H1 (cell line): Measurements from ENCODE around the gene DPP10.

Experiments
- EP300 ChIP-seq, 2 experiments: IDR thresholded peaks; 1 replicate in 1 of 2; 2 replicates in 1 of 2; pipeline ENCODE4 v1.6.1; 2011 to 2012; ENCODE audit warnings: low read depth in 2 of 2, low read length in 2 of 2, mild to moderate bottlenecking in 2 of 2, borderline replicate concordance in 1 of 2, inconsistent platforms in 1 of 2, moderate library complexity in 1 of 2
- EZH2 ChIP-seq: fragments of 200-600 bp; sonication (generic); IDR thresholded peaks from 2 replicates; pipeline ENCODE4 v1.7.1; 2012; ENCODE audit warnings: low read depth, mild to moderate bottlenecking, moderate library complexity, low read length, inconsistent platforms; ENCODE audit not compliant: severe bottlenecking
- KDM5A ChIP-seq: fragments of 200-600 bp; IDR thresholded peaks from 2 replicates; pipeline ENCODE4 v1.7.1; 2012; ENCODE audit warnings: mild to moderate bottlenecking, low read length, inconsistent platforms, mixed read lengths
- POLR2A ChIP-seq, 2 experiments: IDR thresholded peaks; 1 replicate in 1 of 2; 2 replicates in 1 of 2; pipeline ENCODE4 v1.6.1; 2011; ENCODE audit warnings: low read depth in 2 of 2, low read length in 2 of 2, mild to moderate bottlenecking in 2 of 2; ENCODE audit errors: control extremely low read depth in 1 of 2
- RAD21 ChIP-seq, 2 experiments: IDR thresholded peaks in 1 of 2; conservative IDR thresholded peaks in 1 of 2; 2 replicates each; pipeline ENCODE4 v1.6.1; 2011; ENCODE audit warnings: low read depth in 2 of 2, low read length in 2 of 2, improper control_type of control experiment in 1 of 2, inconsistent platforms in 1 of 2, mild to moderate bottlenecking in 1 of 2, moderate library complexity in 1 of 2
- RBBP5 ChIP-seq: IDR thresholded peaks from 2 replicates; pipeline ENCODE4 v1.7.1; 2012; ENCODE audit warnings: low read depth, mild to moderate bottlenecking, inconsistent platforms, low read length, moderate library complexity, borderline replicate concordance
- SP2 ChIP-seq: IDR thresholded peaks from 2 replicates; pipeline ENCODE4 v1.6.1; 2012; ENCODE audit warnings: mild to moderate bottlenecking, low read length, inconsistent platforms
- TBP ChIP-seq: IDR thresholded peaks from 2 replicates; pipeline ENCODE4 v1.6.1; 2011; ENCODE audit warnings: low read depth, low read length, improper control_type of control experiment
- TF ChIP-seq, protein P1 (sequence below), 3 experiments: IDR thresholded peaks; 1 replicate in 2 of 3; 2 replicates in 1 of 3; pipeline versions ENCODE4 v1.5.1 to v1.6.1; 2011; ENCODE audit warnings: low read length in 3 of 3, mild to moderate bottlenecking in 3 of 3, inconsistent platforms in 2 of 3, low read depth in 1 of 3, moderate library complexity in 1 of 3; ENCODE audit not compliant: insufficient read depth in 1 of 3; ENCODE audit errors: control extremely low read depth in 1 of 3
- TF ChIP-seq, protein P2 (sequence below): IDR thresholded peaks from 2 replicates; pipeline ENCODE4 v1.6.1; 2012; ENCODE audit warnings: inconsistent platforms

DNA sequence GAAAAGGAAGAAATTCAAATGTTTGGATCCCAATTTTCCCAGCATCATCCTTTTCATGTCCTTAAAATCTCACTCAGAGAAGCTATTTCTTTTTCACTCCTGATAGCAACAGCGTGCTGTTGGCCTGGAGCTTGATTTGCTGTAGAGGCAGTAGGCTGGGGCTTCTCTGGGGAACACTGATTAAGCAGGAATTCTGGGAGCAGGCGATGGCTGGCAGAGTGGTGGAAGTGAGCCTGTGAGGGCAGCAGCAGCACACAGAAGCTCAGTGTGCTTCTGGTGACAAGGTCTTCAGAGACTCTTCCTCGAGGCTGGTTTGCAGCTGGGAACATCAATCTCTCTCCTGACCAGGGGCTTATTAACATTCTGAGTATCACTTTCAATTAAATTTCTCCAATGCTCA lies 284.6 kb downstream of the DPP10 start:
- TF ChIP-seq EZH2, result no peak
- no peak for TF ChIP-seq KDM5A
- TF ChIP-seq TBP, result no peak
- TF ChIP-seq, protein P1, sequence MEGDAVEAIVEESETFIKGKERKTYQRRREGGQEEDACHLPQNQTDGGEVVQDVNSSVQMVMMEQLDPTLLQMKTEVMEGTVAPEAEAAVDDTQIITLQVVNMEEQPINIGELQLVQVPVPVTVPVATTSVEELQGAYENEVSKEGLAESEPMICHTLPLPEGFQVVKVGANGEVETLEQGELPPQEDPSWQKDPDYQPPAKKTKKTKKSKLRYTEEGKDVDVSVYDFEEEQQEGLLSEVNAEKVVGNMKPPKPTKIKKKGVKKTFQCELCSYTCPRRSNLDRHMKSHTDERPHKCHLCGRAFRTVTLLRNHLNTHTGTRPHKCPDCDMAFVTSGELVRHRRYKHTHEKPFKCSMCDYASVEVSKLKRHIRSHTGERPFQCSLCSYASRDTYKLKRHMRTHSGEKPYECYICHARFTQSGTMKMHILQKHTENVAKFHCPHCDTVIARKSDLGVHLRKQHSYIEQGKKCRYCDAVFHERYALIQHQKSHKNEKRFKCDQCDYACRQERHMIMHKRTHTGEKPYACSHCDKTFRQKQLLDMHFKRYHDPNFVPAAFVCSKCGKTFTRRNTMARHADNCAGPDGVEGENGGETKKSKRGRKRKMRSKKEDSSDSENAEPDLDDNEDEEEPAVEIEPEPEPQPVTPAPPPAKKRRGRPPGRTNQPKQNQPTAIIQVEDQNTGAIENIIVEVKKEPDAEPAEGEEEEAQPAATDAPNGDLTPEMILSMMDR (IDR thresholded peaks at IDR 0.05; ENCODE audit: control extremely low read depth in 1 of 3, insufficient read depth in 1 of 3, low read depth in 1 of 3, low read length in 3 of 3), result no peak
- TF ChIP-seq POLR2A (IDR thresholded peaks at IDR 0.05; ENCODE audit: control extremely low read depth in 1 of 2, low read depth in 2 of 2, low read length in 2 of 2), result no peak
- TF ChIP-seq RBBP5, result no peak
- TF ChIP-seq, protein P2, sequence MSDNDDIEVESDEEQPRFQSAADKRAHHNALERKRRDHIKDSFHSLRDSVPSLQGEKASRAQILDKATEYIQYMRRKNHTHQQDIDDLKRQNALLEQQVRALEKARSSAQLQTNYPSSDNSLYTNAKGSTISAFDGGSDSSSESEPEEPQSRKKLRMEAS, result no peak
- no peak for TF ChIP-seq EP300 (IDR thresholded peaks at IDR 0.05; ENCODE audit: borderline replicate concordance in 1 of 2, low read depth in 2 of 2, low read length in 2 of 2)
- no peak for TF ChIP-seq SP2
- no peak for TF ChIP-seq RAD21 (IDR thresholded peaks at IDR 0.05 in 1 of 2, conservative IDR thresholded peaks at IDR 0.05 in 1 of 2; ENCODE audit: low read depth in 2 of 2, low read length in 2 of 2)
